ENCODE measurements around the gene OR6C2.
"Not testable (repeated sequence)": the region's sequence is repeated elsewhere in the genome, so short reads cannot be mapped to it uniquely, and the experiment has no call there.

The OR6C2 gene

GRCh38 chr12:55443776-55444175 is at the start of gene OR6C2:
OR6C2 (plus strand) TSS chr12:55444076; CDS start chr12:55452214, 8,138 bp downstream.
- DNase-seq (ENCODE audit: low spot score), result no peak

GRCh38 chr12:55396326-55396725 is 47.5 kb upstream of the OR6C2 start:
- no peak for DNase-seq (ENCODE audit: low spot score)

- no peak for DNase-seq (ENCODE audit: low spot score)
These were observed 43.6 kb upstream of the OR6C2 start, which contains the start of gene OR6C65 for GRCh38 chr12:55400229-55400628. OR6C65 (plus strand) TSS chr12:55400529; CDS start chr12:55400529, 0 bp downstream.

GRCh38 chr12:55407866-55408265 is 36.0 kb upstream of the OR6C2 start:
- DNase-seq (ENCODE audit: low spot score), result no peak

GRCh38 chr12:55409133-55409532 is 34.7 kb upstream of the OR6C2 start:
- not testable (repeated sequence) for DNase-seq (ENCODE audit: low spot score)

- DNase-seq (ENCODE audit: low spot score), result not testable (repeated sequence)
These were observed 31.7 kb upstream of the OR6C2 start for GRCh38 chr12:55412138-55412537.

GRCh38 chr12:55413498-55414388 is 30.1 kb upstream of the OR6C2 start:
- not testable (repeated sequence) for DNase-seq (ENCODE audit: low spot score)

GRCh38 chr12:55414396-55414823 is 29.5 kb upstream of the OR6C2 start:
- not testable (repeated sequence) for DNase-seq (ENCODE audit: low spot score)

- DNase-seq (ENCODE audit: low spot score), result not testable (repeated sequence)
These were observed 29.0 kb upstream of the OR6C2 start for GRCh38 chr12:55414889-55415288.

GRCh38 chr12:55416961-55417360 is 26.9 kb upstream of the OR6C2 start:
- no peak for DNase-seq (ENCODE audit: low spot score)

- no peak for DNase-seq (ENCODE audit: low spot score)
These were observed 23.4 kb upstream of the OR6C2 start for GRCh38 chr12:55420307-55420962.

GRCh38 chr12:55425954-55426353 is 17.9 kb upstream of the OR6C2 start, which contains the start of gene OR6C76:
OR6C76 (plus strand) TSS chr12:55426254; CDS start chr12:55426254, 0 bp downstream.
- no peak for DNase-seq (ENCODE audit: low spot score)

GRCh38 chr12:55428331-55429243 is 15.3 kb upstream of the OR6C2 start:
- no peak for DNase-seq (ENCODE audit: low spot score)

- DNase-seq (ENCODE audit: low spot score), result not testable (repeated sequence)
These were observed 2.6 kb upstream of the OR6C2 start for GRCh38 chr12:55441233-55441632.

GRCh38 chr12:55445357-55445756 is 1.5 kb downstream of the OR6C2 start:
- no peak for DNase-seq (ENCODE audit: low spot score)

GRCh38 chr12:55446326-55446725 is 2.5 kb downstream of the OR6C2 start:
- DNase-seq (ENCODE audit: low spot score), result no peak

GRCh38 chr12:55448825-55449224 is 4.9 kb downstream of the OR6C2 start:
- no peak for DNase-seq (ENCODE audit: low spot score)

GRCh38 chr12:55464926-55465325 is 21.1 kb downstream of the OR6C2 start:
- DNase-seq (ENCODE audit: low spot score), result not testable (repeated sequence)

GRCh38 chr12:55467836-55468235 is 24.0 kb downstream of the OR6C2 start:
- no peak for DNase-seq (ENCODE audit: low spot score)

- no peak for DNase-seq (ENCODE audit: low spot score)
These were observed 25.4 kb downstream of the OR6C2 start for GRCh38 chr12:55469291-55469690.

GRCh38 chr12:55470088-55470829 is 26.4 kb downstream of the OR6C2 start, which contains the start of gene OR6C70:
OR6C70 (minus strand) TSS chr12:55470138; CDS start chr12:55470138, 0 bp downstream.
- DNase-seq (ENCODE audit: low spot score), result no peak

All from cerebellar cortex (tissue), 1 donor.